Stimulated activated CD4-positive, alpha-beta T cell treated with anti-CD3 and anti-CD28 coated beads, Interleukin-15, amount 100 ng/mL, for 24 hours (primary cell): ENCODE measurements around the gene UBE2F.
A peak's percentile ranks its signal among the peaks of the same experiment; 100 is the strongest.
"Not testable (repeated sequence)": the region's sequence is repeated elsewhere in the genome, so short reads cannot be mapped to it uniquely, and the experiment has no call there.

Experiments
- DNase-seq: peaks from one replicate; pipeline ENCODE4 v3.0.0-alpha.2; 2020

UBE2F gene

DNA sequence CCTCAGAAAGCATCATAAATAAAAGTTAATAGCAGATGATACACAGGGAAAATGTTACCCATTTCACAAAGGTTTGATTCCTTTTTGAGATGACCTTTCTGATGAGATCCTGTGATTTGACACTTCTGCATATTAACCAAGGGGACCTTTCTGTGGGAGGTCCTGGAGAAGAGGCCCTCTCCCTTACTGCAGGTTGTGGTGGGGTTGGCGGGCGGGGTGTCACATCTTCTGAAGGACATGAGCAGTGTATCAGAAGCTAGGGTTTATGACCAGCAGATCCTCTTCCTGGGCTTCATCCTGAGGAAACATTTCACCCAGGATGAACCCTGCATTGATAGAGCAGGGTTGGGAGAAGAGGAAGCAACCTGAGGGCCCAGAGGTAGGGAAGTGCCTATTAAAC lies 56.8 kb downstream of the UBE2F start:
- no peak for DNase-seq

DNA sequence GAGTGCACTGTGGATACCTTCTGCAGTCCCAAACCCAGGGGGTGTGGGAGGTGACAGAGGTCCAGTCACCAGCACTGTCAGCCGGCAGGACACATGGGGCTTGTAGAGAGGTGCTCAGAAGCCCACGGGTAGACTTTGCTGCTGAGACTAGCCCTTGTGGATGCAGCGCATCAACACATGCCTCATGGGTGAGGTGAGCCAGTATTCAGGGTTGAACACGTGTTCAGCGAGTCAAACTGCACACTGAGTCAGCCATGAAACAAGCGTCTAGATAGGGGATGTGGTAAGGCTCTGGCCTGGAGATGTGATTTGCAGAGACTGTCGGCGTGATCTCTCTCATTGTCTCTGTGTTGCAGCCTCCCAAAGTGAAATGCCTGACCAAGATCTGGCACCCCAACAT lies 58.2 kb downstream of the UBE2F start:
- peak; percentile 57 for DNase-seq

GRCh38 chr2:238025741-238026360 lies 59.0 kb downstream of the UBE2F start:
- no peak for DNase-seq

DNA sequence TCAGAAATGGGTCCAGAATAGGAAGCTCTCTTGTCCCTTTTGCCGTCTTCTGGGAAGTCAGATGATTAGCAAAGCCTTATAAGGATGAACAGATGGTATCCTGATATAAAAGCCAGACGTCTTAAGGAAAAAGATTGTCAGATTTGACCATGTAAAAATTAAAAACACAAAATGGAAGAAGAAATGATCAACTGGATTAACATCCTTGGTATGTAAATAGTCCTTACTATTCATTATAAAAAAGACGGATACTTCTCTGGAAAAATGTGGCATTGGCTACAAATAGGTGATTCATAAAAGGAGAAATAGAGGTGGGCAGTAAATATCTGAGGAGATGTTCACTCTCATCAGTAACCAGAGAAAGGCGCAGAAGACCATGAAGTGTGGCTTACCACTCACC lies 60.2 kb downstream of the UBE2F start:
- no peak for DNase-seq

DNA sequence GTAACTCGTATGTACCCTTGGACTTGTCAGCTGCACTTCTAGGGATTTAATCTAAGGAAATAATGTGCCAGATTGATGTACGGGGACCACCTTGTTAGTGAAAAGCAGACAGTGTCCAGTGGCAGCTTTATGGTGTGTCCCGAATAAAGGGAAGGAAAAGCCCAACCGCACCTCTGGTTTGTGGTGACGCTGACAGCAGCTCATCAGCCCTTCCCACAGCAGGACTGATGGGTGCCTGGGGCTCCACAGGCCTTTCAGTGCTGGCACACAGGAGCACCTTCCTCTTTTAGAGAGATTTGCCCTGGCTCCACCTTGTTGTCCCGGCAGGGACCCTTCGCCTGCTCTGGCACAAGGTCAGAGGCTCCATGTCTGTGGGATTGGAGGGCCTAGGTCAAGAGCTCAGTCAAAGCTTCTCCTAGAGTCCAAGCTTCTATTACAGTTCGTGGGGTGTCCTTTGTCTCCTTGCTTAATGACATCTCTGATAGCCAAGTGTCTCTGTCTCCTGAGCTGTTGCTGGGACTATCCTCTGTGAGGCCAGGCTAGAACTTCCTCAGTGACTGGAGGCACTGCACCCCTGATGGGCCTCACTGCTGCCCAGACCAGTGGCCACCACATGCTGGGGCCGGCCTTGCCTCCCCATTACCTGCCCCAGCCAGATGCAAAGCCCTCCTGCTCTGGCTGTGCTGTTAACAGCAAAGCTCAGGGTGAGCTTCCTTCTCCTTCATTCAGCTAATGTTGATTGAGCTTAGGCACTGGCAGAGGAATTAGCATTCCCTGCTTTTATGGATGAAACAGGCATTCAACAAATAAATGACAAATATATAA lies 61.0 kb downstream of the UBE2F start:
- DNase-seq, result no peak

- no peak for DNase-seq
Measured at GRCh38 chr2:238029853-238030252, 63.0 kb downstream of the UBE2F start.

GRCh38 chr2:238030422-238031155 lies 63.8 kb downstream of the UBE2F start:
- DNase-seq, result no peak

DNA sequence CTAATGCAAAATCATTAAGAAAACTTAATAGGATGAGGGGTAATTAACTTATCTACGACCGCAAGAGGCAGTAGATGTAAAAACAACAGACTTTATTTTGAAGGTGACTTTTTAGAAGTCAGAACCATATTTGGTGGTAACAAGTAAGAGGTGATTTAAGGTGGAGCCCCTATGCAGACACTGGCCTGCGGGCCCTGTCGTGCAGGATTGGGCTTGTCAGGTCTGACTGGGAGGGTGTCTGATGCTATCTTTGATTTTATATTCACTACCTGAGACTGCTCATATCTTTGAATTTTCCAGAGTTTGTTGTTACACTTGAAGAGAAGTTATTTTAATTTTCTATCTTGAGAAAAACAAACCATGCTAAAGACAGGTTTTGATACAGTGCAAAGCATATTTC lies 64.9 kb downstream of the UBE2F start:
- no peak for DNase-seq

DNA sequence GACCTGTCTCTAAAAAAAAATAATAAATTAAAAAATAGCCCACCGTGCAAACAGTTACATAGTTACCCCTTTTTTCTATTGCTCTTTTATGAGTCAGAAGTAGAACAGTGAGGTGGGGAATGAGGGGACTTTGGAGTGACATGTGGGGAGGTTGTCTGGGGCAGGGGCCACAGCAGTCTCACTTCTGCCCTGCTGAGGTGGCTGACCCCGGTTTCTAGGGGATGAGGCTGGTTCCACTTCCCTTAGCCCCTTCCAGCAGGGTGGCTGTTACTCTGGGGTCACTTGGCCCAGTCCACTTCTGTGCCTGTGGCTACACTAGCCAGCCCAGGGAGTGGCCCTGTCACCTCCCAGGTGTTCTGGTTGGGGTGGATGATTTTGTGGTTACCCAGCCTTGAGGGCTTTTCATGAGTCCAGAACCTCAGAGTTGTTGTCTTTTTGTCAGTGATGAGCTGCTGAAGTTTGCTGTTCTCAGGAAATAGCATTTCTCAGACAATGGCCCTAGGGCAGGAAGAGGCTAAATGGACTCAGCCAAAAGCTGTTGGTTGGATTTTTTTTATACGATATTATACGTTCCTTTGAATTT lies 66.0 kb downstream of the UBE2F start:
- DNase-seq, result no peak

GRCh38 chr2:238033991-238034390 lies 67.2 kb downstream of the UBE2F start:
- not testable (repeated sequence) for DNase-seq

DNA sequence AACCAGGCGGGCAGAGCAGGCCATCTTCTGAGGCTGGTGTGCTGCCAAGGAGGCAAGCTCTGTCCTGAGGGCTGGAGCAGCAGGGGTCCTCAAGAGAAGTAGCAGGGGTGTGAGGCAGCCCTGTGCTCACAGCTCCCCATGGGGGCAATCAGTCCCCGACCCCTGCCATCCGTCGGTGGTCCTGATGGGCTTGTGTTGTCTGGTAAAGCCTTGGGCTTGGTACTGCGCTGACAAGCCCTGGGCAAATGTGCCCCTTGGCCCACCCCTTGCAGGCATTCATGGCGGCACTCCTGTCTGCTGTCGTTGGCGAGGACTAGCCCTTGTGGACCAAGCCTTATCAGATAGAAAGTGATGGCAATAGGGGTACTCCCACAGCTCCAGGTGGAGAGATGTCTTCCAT lies 71.4 kb downstream of the UBE2F start:
- DNase-seq, result no peak

GRCh38 chr2:238039151-238039550 lies 72.3 kb downstream of the UBE2F start:
- no peak for DNase-seq

DNA sequence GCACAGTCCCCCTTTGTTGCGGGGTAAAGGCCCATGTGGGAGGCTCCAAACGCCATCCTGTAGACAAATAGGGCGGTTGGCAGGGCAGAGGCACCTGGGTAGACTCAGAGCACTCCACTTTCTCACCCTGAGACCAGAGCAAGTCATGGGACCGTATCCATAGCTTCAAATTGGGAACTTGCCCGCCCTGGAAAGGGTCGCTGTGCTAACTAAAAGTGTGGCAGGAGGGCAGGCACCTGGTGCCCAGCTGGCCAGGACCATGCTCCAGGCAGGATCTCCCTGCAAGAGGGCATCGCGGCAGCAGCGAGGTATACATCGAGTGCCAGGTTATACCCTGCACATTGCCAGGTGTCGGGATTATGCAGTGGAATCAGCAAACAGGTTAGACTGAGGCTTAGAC lies 73.2 kb downstream of the UBE2F start:
- DNase-seq, result no peak

DNA sequence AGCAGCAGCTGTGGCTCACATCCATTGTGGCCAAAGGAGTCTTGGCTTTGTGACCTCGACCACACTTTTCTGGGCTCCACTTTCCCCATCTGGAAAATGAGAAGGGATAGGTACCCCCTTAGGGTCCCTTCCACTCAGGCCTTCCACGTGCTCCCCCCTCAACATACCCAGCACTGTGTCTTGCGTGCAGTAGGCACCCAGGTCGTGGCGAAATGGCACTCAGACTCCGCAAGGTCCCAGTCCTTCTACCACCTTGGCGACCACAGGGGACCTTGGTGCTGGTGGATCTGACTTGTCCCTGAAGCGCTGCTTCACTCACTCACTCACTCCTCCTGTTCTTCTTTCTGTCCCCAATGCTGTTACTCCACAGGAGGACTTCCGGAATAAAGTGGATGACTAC lies 74.1 kb downstream of the UBE2F start:
- DNase-seq, result no peak

DNA sequence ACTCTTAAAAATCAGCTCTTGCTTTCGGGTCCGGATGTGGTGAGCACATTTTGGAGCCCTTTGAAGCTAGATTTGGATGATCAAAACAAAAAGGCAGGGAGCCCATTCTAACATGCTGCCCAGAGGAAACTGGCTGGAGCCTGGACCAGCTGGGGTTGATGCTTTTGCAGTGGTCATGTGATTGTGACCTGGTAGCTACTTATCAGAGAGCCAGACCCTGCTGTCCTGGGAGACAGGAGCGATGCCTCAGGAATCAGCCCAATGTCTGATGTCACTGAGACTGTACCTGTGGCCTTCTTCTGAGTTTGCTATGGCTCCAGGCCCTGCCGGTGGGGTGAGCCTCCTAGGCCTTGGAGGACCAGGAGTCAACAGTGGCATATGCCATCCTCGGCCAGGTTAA lies 75.3 kb downstream of the UBE2F start:
- DNase-seq, result no peak

GRCh38 chr2:238042849-238043584 lies 76.2 kb downstream of the UBE2F start:
- no peak for DNase-seq

DNA sequence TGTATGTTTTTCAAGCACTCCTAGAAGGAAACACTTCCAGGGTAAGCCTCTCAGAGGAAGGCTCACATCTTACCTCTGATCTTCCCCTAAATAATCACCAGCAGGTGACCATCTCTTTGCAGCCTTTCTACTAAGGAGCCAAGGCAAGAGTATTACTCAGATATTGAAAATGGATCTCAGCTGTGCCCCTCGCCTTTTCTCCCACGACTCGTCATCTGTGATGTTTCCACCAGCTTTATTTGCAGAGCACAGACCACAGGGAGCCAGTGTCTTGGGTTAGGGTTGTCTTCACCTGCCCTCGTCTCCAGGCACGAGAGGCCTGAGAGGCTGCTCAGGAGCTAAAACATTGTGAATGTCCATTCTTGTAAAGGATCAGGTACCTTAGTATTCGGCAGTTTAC lies 77.0 kb downstream of the UBE2F start:
- DNase-seq, result no peak

DNA sequence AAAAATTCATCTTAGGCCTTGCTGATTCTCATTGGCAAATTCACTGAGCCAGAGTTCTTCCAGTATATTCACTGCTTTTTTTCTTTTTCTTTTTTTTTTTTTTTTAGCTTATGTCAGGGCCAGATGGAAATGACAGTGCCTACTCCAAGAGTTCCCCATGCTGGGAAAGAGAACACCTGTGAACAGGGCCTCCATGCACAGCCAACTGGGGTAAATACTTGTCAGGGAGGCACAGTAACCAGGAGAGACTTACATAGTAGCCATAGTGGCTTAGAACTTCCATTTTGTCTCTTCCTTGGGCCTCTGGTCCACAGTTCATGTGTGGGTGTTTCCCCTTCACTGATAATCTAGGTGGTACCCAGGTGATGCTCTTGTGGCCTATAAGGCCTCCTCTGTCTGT lies 78.8 kb downstream of the UBE2F start:
- no peak for DNase-seq

DNA sequence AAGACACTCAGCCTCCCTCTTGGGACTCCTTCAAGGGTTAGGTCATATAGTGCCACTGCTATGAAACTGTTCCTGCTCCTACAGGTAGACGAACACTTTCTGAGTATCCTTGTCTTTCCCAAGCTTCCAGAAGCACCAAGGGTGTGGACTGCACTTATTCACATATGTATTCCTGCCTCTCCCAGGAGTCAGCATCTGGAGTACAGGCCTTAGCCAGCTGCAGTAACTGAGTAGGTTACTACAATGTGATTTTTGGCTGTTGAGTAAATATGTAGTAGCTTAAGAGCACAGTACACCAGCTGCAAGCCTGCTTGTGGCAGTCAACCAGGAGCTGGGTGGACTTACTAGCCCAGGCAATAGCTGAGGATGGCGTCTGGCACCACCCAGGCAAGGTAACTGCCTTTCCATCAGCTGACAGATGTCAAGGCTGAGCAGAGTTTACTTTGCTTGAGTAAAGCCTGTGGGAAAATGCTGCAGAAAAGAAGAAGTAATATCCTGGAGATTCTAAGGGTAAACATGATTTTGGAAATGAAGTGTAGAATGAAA lies 80.0 kb downstream of the UBE2F start:
- DNase-seq, result no peak

DNA sequence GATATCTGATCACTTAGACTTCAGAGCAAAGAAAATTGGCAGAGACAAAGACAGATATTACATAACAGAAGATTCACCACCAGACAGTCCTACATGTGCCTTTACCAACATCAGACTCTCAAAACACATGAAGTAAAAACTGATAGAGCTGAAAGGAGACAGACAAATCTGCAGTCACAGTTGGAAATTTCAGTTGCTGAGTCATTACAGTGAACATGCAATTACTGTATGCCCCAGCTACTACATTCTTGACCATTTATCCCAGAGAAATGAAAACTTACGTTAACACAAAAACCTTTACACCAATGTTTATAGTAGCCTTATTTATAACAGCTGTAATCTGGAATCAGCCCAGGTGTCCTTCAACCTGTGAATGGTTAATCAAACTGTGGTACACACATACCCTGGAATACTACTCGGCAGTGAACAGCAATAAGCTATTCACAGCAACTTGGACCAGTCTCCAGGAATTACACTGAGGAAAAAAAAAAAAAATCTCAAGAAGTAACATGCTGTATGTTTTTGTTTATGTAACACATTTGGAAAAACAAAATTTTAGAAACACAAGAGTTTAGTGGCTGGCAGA lies 86.5 kb downstream of the UBE2F start:
- DNase-seq, result no peak

DNA sequence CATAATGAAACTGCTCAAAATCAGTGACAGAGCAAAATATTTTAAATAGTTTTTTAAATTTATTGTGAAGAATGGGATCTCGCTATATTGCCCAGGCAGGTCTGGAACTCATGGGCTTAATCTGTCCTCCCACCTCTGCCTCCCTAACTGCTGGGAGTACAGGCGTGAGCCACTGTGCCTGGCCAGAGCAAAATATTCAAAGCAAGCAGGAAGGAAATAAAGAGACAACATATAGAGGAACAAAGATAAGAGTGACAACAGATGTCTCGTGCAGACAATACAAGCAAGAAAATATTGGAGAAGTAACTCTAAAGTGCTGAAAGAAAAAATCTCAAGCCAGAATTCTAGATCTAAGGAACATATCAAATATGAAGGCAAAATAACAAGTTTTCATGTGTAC lies 89.0 kb downstream of the UBE2F start:
- DNase-seq, result no peak
